Colonic mucosa (tissue), 4 donors: Measurements from ENCODE around the gene CORO7. TPM values are rescaled to one million over a fixed set of nuclear protein-coding genes. Genes with fewer than 3 reads are reported as not detected.

Experiments
- DNase-seq: peaks from one replicate; pipeline ENCODE4 v3.0.0-alpha.2; 2020
- H3K27ac ChIP-seq: fragments of 200-600 bp; one replicate; pipeline ENCODE4 v1.8.0; 2021
- H3K27me3 ChIP-seq: fragments of 200-600 bp; one replicate; pipeline ENCODE4 v1.8.0; 2021
- H3K36me3 ChIP-seq: fragments of 200-600 bp; one replicate; pipeline ENCODE4 v1.8.0; 2021
- H3K4me1 ChIP-seq: fragments of 200-600 bp; one replicate; pipeline ENCODE4 v1.8.0; 2021; ENCODE audit warnings: mild to moderate bottlenecking
- H3K4me3 ChIP-seq: fragments of 200-600 bp; one replicate; pipeline ENCODE4 v1.8.0; 2021
- H3K9ac ChIP-seq, 2 donors: one replicate each; pipeline ENCODE4 v1.7.0; 2013; ENCODE audit warnings: control low read depth in 2 of 2, low read depth in 2 of 2, low read length in 2 of 2
- H3K9me3 ChIP-seq: fragments of 200-600 bp; one replicate; pipeline ENCODE4 v1.8.0; 2021
- CTCF ChIP-seq: fragments of 200-600 bp; IDR thresholded peaks from one replicate; pipeline ENCODE4 v1.8.0; 2022; ENCODE audit warnings: antibody characterized with exemption, mild to moderate bottlenecking
- intact Hi-C: fragments of 100-400 bp; cut with DNase I; formaldehyde crosslinking; loops from one replicate; pipeline ENCODE4 v1.14.1; 2022
- total RNA-seq, 2 donors: library from RNA; stranded (reverse); fragmentation: NEBNext Ultra II Directional in 1 of 2; extraction: Animal tissue kit (Norgen Biotek cat#: 25700) in 1 of 2; gene quantifications; one replicate each; pipeline ENCODE4 v1.2.1, GENCODE V29; 2021
- donor health status: healthy.
- donor health status: DM: no; HTN: no; CAD: no.
- donor health status: DM: no; HTN: no; CAD: no.

CORO7 gene
- total RNA-seq, 2 donors from 2014 or later = 37.2 to 55.9 TPM

GRCh38 chr16:4319454-4320421 lies 96.7 kb downstream of the CORO7 start:
- peak overlapping the region in 1 of 2 donors; percentile 6 for H3K9ac ChIP-seq

DNA sequence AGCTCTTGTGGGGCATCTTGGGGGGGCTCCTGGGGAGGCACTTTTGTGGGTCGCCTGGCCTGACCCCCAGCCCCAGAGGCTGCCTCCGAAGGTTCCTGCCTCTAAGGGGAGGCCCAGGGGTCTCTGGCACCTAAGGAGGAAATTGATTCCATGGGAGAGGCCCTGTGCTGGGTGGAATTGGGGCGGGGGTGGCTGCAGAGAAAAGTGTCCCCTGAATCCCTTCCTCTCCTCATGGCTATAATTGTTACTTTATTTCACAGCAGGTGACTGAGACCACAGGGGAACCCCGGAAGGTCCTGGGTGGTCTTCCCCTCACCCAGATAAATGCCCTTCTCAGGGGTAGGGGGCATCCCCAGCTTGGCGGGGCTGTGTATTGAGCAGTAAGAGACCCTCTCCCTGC lies 97.4 kb downstream of the CORO7 start:
- DNase-seq = no peak
- Histone ChIP-seq H3K27ac (peak overlapping the region; percentile 27), H3K4me1 (peaks cover 11% of the 10 kb centered on the region), H3K36me3 (no peaks in the 10 kb centered on the region), H3K4me3 (no peak overlapping the region), H3K9ac (peak overlapping the region in 1 of 2 donors; percentile 40), H3K27me3 (peaks cover 27% of the 10 kb centered on the region), H3K9me3 (no peaks in the 10 kb centered on the region)
- intact Hi-C loops = no loop called here
- TF ChIP-seq CTCF = no peak

More at GRCh38 chr16:4319454-4320421, 96.7 kb downstream of the CORO7 start:
- H3K4me1 ChIP-seq = peaks cover 10% of the 10 kb centered on the region
- peak overlapping the region; percentile 27 for H3K27ac ChIP-seq
- peaks cover 21% of the 10 kb centered on the region for H3K27me3 ChIP-seq
- TF ChIP-seq CTCF = no peak
- no peak overlapping the region for H3K4me3 ChIP-seq
- intact Hi-C loops = no loop called here
- no peaks in the 10 kb centered on the region for H3K36me3 ChIP-seq
- peak; percentile 59 for DNase-seq
- no peaks in the 10 kb centered on the region for H3K9me3 ChIP-seq

DNA sequence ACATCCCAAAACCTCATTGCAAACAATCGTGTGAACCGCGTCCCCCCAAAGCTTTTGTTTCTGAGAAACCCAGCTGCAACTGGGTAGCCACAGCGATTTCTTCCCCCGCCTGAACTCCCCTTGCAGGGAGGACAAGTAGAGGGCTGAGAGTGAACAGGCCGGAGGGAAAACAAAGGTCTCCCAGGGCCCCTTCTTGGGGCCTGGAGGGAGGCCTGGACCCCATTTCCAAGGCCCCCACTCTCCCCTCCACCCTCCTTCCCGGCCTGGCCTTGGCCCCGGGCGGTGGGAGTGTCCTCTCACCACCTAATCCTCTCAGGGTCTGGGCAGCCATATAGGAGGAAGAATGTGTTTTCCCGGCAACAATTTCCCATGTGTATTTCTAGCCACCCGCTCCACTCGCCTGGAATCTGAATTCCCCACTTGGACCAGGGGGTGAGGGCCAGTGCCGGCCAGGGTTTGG lies 97.9 kb downstream of the CORO7 start:
- Histone ChIP-seq H3K36me3 (no peaks in the 10 kb centered on the region), H3K27me3 (peaks cover 32% of the 10 kb centered on the region), H3K4me3 (no peak overlapping the region), H3K4me1 (peaks cover 14% of the 10 kb centered on the region), H3K9me3 (no peaks in the 10 kb centered on the region), H3K27ac (peak overlapping the region; percentile 68), H3K9ac (peak overlapping the region in 1 of 2 donors; percentile 40)
- no peak for TF ChIP-seq CTCF
- intact Hi-C loops = no loop called here
- no peak for DNase-seq

DNA sequence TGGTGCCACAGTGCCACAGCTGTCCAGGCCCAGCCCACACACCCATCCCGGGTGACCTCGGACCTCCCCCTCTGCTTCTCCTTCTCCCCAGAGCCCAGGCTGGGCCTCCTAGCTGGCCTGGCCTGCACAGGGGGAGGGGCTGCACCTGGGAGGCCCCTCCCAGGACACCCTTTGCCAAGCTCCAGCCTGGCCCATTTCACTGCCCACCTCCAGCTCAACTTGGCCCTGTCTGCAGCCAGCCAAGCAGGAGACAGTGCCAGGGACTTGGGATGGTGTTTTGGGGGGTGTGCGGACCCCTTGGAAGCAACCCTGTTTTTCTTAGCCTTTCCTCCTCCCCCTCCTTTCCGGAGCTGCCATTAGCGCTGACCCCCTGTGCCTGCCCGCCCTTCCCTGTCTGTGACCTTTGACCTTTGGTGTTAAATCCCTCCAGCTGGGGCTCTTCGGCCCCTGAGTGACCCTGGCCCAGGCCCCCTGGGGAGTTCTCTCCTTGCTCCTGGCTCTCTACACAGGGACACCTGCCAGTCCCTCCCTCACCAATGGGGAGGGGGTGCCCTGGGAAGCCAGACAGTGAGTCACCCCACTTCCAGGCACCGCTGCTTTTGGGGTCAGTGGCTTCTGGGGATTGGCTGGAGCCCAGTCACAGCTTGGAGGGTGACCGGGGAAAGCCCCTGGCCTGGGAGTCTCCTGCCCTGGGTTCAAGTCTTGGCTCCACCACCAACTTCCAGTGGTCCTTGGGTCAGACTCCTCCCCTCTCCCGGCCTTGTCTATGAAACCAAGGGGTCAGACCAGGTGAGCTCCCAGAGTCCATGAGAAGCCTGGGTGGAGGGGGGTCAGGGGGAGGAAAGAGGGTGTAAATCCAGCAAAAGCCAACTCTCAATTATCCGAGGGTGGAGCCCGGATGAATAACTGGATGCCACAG lies 98.6 kb downstream of the CORO7 start:
- Histone ChIP-seq H3K36me3 (no peaks in the 10 kb centered on the region), H3K4me1 (peaks cover 14% of the 10 kb centered on the region), H3K9ac (peak overlapping the region; percentile 40 to 50), H3K27me3 (peaks cover 33% of the 10 kb centered on the region), H3K9me3 (no peaks in the 10 kb centered on the region), H3K27ac (peak overlapping the region; percentile 68), H3K4me3 (peak overlapping the region; percentile 7)
- DNase-seq = peak; percentile 22
- TF ChIP-seq CTCF = no peak
- intact Hi-C loops = no loop called here
